Peyer's patch (tissue), 4 donors: ENCODE data around the gene AGMO. TPM values are rescaled to one million over a fixed set of nuclear protein-coding genes. Genes with fewer than 3 reads are reported as not detected.

ENCODE experiments used
- DNase-seq, 3 donors: peaks; one replicate each; pipeline ENCODE4 v3.0.0-alpha.2; 2017 to 2019
- H3K27ac ChIP-seq, 4 donors: fragments of 200-600 bp; sonication (generic); one replicate each; pipeline ENCODE4 v1.5.1; 2016 to 2019
- H3K27me3 ChIP-seq, 2 donors: fragments of 200-600 bp; sonication (generic); one replicate each; pipeline ENCODE4 v1.5.1; 2019
- H3K36me3 ChIP-seq, 3 donors: fragments of 200-600 bp; sonication (generic); one replicate each; pipeline ENCODE4 v1.5.1; 2016 to 2019
- H3K4me1 ChIP-seq, 4 donors: fragments of 200-600 bp; sonication (generic); one replicate each; pipeline ENCODE4 v1.5.1; 2016 to 2019
- H3K4me3 ChIP-seq, 4 donors: fragments of 200-600 bp; sonication (generic); 1 replicate in 3 of 4; 2 replicates in 1 of 4; pipeline ENCODE4 v1.5.1; 2016 to 2019; ENCODE audit warnings: mild to moderate bottlenecking in 1 of 4
- H3K9me3 ChIP-seq, 4 donors: fragments of 200-600 bp; sonication (generic); one replicate each; pipeline ENCODE4 v1.5.1; 2016 to 2019; ENCODE audit warnings: mild to moderate bottlenecking in 1 of 4
- CTCF ChIP-seq, 6 experiments: fragments of 450-650 bp in 4 of 6; fragments of 200-600 bp in 2 of 6; sonication (generic) in 1 of 6; IDR thresholded peaks; one replicate each; pipeline ENCODE4 v1.5.1; 2017 to 2019; ENCODE audit warnings: antibody characterized with exemption in 6 of 6, mild to moderate bottlenecking in 3 of 6, moderate library complexity in 1 of 6
- POLR2A ChIP-seq, 2 donors: fragments of 450-650 bp; IDR thresholded peaks; one replicate each; pipeline ENCODE4 v1.5.1; 2017; ENCODE audit warnings: antibody characterized with exemption in 2 of 2, mild to moderate bottlenecking in 2 of 2, moderate library complexity in 2 of 2
- total RNA-seq, 4 donors: library from RNA; depleted of rRNA; stranded (reverse); fragments of >200 nt; gene quantifications; one replicate each; pipeline ENCODE4 v1.1.0, GENCODE V29; 2016

Gene AGMO
- total RNA-seq, 4 donors from 2014 or later, result 0.83 to 25.7 (median 15.8) TPM

GRCh38 chr7:15291699-15292098 is 270.1 kb downstream of the AGMO start:
- TF ChIP-seq CTCF (IDR thresholded peaks at IDR 0.05), result no peak
- TF ChIP-seq POLR2A (IDR thresholded peaks at IDR 0.05), result no peak
- no peaks in the 10 kb centered on the region for H3K27me3 ChIP-seq
- DNase-seq, result no peak
- no peak overlapping the region for H3K27ac ChIP-seq
- no peak overlapping the region for H3K4me3 ChIP-seq
- H3K4me1 ChIP-seq, result no peaks in the 10 kb centered on the region
- no peaks in the 10 kb centered on the region for H3K9me3 ChIP-seq
- no peaks in the 10 kb centered on the region for H3K36me3 ChIP-seq

- no peak for DNase-seq
- H3K4me3 ChIP-seq, result no peak overlapping the region
- H3K4me1 ChIP-seq, result no peaks in the 10 kb centered on the region
- H3K27me3 ChIP-seq, result no peaks in the 10 kb centered on the region
- no peak overlapping the region for H3K27ac ChIP-seq
- H3K9me3 ChIP-seq, result no peaks in the 10 kb centered on the region
- H3K36me3 ChIP-seq, result no peaks in the 10 kb centered on the region
- TF ChIP-seq CTCF (IDR thresholded peaks at IDR 0.05), result no peak
- TF ChIP-seq POLR2A (IDR thresholded peaks at IDR 0.05), result no peak
These were observed 273.1 kb downstream of the AGMO start for GRCh38 chr7:15288741-15289140.

- no peaks in the 10 kb centered on the region for H3K4me1 ChIP-seq
- H3K27ac ChIP-seq, result no peak overlapping the region
- DNase-seq, result no peak
- no peaks in the 10 kb centered on the region for H3K27me3 ChIP-seq
- no peaks in the 10 kb centered on the region for H3K9me3 ChIP-seq
- no peaks in the 10 kb centered on the region for H3K36me3 ChIP-seq
- TF ChIP-seq POLR2A (IDR thresholded peaks at IDR 0.05), result no peak
- no peak for TF ChIP-seq CTCF (IDR thresholded peaks at IDR 0.05)
- H3K4me3 ChIP-seq, result no peak overlapping the region
These were observed 277.4 kb downstream of the AGMO start for GRCh38 chr7:15284396-15284795.

GRCh38 chr7:15280078-15280733 is 281.6 kb downstream of the AGMO start:
- Histone ChIP-seq H3K4me3 (no peak overlapping the region), H3K4me1 (no peaks in the 10 kb centered on the region), H3K9me3 (no peaks in the 10 kb centered on the region), H3K27me3 (no peaks in the 10 kb centered on the region), H3K27ac (no peak overlapping the region), H3K36me3 (no peaks in the 10 kb centered on the region)
- DNase-seq, result no peak
- no peak for TF ChIP-seq CTCF (IDR thresholded peaks at IDR 0.05)

- Histone ChIP-seq H3K4me3 (no peak overlapping the region), H3K4me1 (no peaks in the 10 kb centered on the region), H3K36me3 (no peaks in the 10 kb centered on the region), H3K27ac (no peak overlapping the region), H3K9me3 (no peaks in the 10 kb centered on the region), H3K27me3 (no peaks in the 10 kb centered on the region)
- TF ChIP-seq POLR2A (IDR thresholded peaks at IDR 0.05) (no peak), CTCF (IDR thresholded peaks at IDR 0.05) (no peak)
- DNase-seq, result no peak
These were observed 282.2 kb downstream of the AGMO start for GRCh38 chr7:15279640-15280039.

- no peak for DNase-seq
- Histone ChIP-seq H3K9me3 (no peaks in the 10 kb centered on the region), H3K4me3 (no peak overlapping the region), H3K4me1 (no peaks in the 10 kb centered on the region), H3K27me3 (no peaks in the 10 kb centered on the region), H3K36me3 (no peaks in the 10 kb centered on the region), H3K27ac (no peak overlapping the region)
- TF ChIP-seq CTCF (IDR thresholded peaks at IDR 0.05), result no peak
- TF ChIP-seq POLR2A (IDR thresholded peaks at IDR 0.05), result no peak
These were observed 304.1 kb downstream of the AGMO start for GRCh38 chr7:15257689-15258088.
